Measurements from ENCODE around the gene EML4.
A peak's percentile ranks its signal among the peaks of the same experiment; 100 is the strongest.

The EML4 gene

DNA sequence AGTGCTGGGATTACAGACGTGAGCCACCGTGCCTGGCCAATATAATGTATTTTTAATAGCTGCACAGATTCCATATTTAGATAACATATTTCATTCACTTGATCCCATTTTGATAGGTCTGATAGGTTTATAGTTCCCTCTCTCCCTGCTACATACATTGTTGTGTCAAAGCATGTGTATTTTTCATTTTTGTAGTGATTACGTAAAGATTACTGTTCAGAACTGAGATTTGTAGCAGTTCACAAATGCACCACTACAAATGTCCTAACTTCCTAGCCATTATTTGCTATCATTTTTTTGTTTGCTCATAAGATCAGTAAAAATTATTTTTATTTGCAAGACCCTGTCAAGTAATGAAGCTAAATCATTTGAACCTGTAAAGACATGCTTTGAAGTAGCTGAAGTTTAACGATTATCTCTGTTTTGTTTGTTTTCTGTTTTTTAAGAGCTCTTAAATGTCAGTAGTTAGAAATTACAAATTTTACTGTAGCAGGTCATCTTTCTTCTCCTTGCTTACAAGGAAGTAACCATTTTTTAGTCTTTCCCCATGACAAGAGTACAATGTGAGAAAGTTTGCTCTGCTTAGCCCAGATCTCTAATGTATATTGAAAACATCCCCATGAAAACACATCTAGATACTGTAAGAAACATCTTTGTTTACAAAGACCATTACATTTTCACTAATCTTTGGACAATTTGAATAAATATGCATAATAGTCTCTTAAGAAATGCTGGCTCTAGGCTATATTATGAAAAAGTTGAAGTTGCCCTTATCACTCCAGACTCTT, 54.1 kb downstream of the EML4 start:
- no peak for TF ChIP-seq ZFX (IDR thresholded peaks at IDR 0.05)
- peak overlapping the region; percentile 46; the same call in 1 of the 2 replicates for H3K27ac ChIP-seq

- TF ChIP-seq ZFX (IDR thresholded peaks at IDR 0.05) (no peak), CTCF (conservative IDR thresholded peaks at IDR 0.05) (no peak)
- no peak overlapping the region for H3K27ac ChIP-seq
Measured at GRCh38 chr2:42223855-42224268, 54.7 kb downstream of the EML4 start.

DNA sequence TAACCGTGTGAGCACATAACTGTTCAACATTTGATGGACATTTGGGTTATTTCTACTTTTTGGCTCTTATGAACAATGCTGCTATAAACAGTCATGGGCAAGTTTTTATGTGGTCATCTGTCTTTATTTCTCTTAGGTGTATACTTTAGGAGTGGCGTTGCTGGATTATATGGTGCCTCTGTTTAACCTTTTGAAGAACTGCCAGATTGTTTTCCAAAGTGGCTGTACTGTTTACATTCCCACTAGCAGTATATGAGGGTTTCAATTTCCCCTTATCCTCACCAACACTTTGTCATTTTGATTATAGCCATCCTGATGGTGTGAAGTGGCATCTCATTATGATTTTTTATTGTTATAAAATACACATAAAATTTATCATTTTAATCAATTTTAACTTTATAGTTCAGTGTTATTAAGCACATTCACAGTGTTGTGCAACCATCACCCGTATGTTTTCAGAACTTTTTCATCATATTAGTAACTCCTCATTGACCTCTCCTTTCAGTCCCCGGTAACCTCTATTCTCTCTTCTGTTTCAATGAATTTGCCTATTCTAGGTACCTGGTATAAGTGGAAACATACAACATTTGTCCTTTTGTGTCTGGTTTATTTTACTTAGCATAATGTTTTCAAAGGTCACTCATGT, 55.4 kb downstream of the EML4 start:
- H3K27ac ChIP-seq: no peak overlapping the region
- no peak for TF ChIP-seq ZFX (IDR thresholded peaks at IDR 0.05)
- TF ChIP-seq CTCF (conservative IDR thresholded peaks at IDR 0.05): no peak

DNA sequence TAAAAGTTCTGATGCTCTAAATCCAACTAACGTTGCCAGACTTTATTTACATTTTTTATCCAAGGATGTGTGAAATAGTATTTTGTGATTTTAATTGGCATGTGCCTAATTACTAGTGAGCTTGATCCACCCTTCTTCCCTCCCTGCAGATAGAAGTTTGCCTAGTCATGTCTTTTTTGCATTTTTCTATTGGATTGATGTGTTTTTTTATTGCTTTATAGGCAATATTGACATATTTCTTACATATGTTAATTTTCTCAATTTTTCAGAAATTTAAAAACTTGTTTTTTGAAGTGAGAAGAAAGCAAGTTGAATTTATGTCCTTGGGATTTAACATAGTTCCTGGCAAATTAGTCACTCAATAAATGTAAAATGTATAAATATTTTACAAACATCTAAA, 56.4 kb downstream of the EML4 start:
- no peak for TF ChIP-seq ZFX (IDR thresholded peaks at IDR 0.05)
- no peak overlapping the region for H3K27ac ChIP-seq

GRCh38 chr2:42227491-42227890, 58.3 kb downstream of the EML4 start:
- H3K27ac ChIP-seq: no peak overlapping the region
- no peak for TF ChIP-seq ZFX (IDR thresholded peaks at IDR 0.05)
- no peak for TF ChIP-seq CTCF (conservative IDR thresholded peaks at IDR 0.05)

- H3K27ac ChIP-seq: no peak overlapping the region
- no peak for TF ChIP-seq CTCF (conservative IDR thresholded peaks at IDR 0.05)
- TF ChIP-seq ZFX (IDR thresholded peaks at IDR 0.05): no peak
Measured at GRCh38 chr2:42228101-42228500, 58.9 kb downstream of the EML4 start.

DNA sequence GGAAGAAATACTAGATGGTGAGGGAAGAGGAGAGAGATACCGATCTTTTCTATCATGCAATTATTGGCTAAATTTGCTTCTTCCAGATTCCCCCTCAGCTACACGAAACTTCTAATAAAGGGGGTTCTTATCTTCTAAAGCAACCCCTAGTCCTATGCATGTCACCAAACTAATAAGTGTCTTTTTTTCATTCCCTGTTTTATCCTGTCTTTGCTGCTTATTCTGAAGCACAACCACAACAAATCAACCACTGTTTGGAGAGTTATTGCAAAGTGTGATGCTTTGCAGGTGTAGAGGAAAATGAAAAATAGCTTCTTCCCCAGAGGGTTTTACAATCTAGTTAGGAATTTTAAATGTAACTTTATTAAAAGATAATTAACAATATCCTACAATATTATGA, 60.8 kb downstream of the EML4 start:
- no peak overlapping the region for H3K27ac ChIP-seq

More for the DNA sequence above, 60.8 kb downstream of the EML4 start:
- TF ChIP-seq CTCF (conservative IDR thresholded peaks at IDR 0.05) (no peak), ZFX (IDR thresholded peaks at IDR 0.05) (no peak)
